SK-N-SH (cell line): ENCODE results near the gene ARPC5L. TPM values are rescaled to one million over a fixed set of nuclear protein-coding genes. Genes with fewer than 3 reads are reported as not detected.

Experiments used
- CTCF ChIA-PET: fragments of 300-600, 350-600 bp; formaldehyde crosslinking; extraction: SDS; loops from one replicate; lab custom pipeline; 2021; lab: Yijun Ruan, JAX
- POLR2A ChIA-PET: fragments of 350-600 bp; sonication (Branson Sonifier 250); formaldehyde crosslinking; extraction: SDS; loops from one replicate; lab custom pipeline; 2020; ENCODE audit warnings: antibody characterized with exemption, inconsistent platforms; lab: Yijun Ruan, JAX
- DNase-seq: peaks from one replicate; pipeline ENCODE4 v3.0.0; 2012
- H2AFZ ChIP-seq: fragments of 200-600 bp; sonication (generic); 2 replicates; pipeline ENCODE4 v1.8.1; 2016; ENCODE audit warnings: antibody characterized with exemption, mild to moderate bottlenecking, low read depth
- H3F3A ChIP-seq: fragments of 200-600 bp; sonication (generic); replicated peaks from 2 replicates; pipeline ENCODE3; 2016; ENCODE audit warnings: antibody characterized with exemption, mild to moderate bottlenecking; ENCODE audit not compliant: insufficient read depth
- H3K27ac ChIP-seq, 2 experiments: fragments of 200-500 bp in 1 of 2; fragments of 200-600 bp in 1 of 2; sonication (Bioruptor generic) in 1 of 2; sonication (generic), shearing (Covaris generic) in 1 of 2; 2 replicates each; pipeline versions ENCODE4 v1.5.1 to v1.6.1; 2014 to 2016; ENCODE audit warnings: low read depth in 2 of 2, inconsistent platforms in 1 of 2, low read length in 1 of 2, mild to moderate bottlenecking in 1 of 2, mixed read lengths in 1 of 2
- H3K27me3 ChIP-seq: fragments of 200-600 bp; sonication (generic), shearing (Covaris generic); 2 replicates; pipeline ENCODE4 v1.6.1; 2016; ENCODE audit warnings: mixed run types; ENCODE audit not compliant: insufficient read depth
- H3K36me3 ChIP-seq, 2 experiments: fragments of 200-500 bp in 1 of 2; fragments of 200-600 bp in 1 of 2; sonication (Bioruptor generic) in 1 of 2; sonication (generic) in 1 of 2; replicated peaks in 1 of 2; 2 replicates each; pipeline versions ENCODE3 to v1.5.1; 2014 to 2016; ENCODE audit warnings: low read length in 1 of 2, mild to moderate bottlenecking in 1 of 2; ENCODE audit not compliant: insufficient read depth in 2 of 2, control insufficient read depth in 1 of 2
- H3K4me1 ChIP-seq, 2 experiments: fragments of 200-500 bp in 1 of 2; fragments of 200-600 bp in 1 of 2; sonication (Bioruptor generic) in 1 of 2; sonication (generic), shearing (Covaris generic) in 1 of 2; 2 replicates each; pipeline versions ENCODE4 v1.5.1 to v1.6.1; 2014 to 2016; ENCODE audit warnings: low read depth in 1 of 2, low read length in 1 of 2, mixed run types in 1 of 2; ENCODE audit not compliant: insufficient read depth in 2 of 2, control insufficient read depth in 1 of 2
- H3K4me2 ChIP-seq: fragments of 200-600 bp; sonication (generic), shearing (Covaris generic); 2 replicates; pipeline ENCODE4 v1.6.1; 2017; ENCODE audit warnings: mixed run types
- H3K4me3 ChIP-seq, 2 experiments: fragments of 200-500 bp in 1 of 2; fragments of 200-600 bp in 1 of 2; sonication (Bioruptor generic) in 1 of 2; sonication (generic), shearing (Covaris generic) in 1 of 2; 2 replicates each; pipeline versions ENCODE4 v1.5.1 to v1.8.1; 2014 to 2016; ENCODE audit warnings: low read depth in 2 of 2, inconsistent platforms in 1 of 2, low read length in 1 of 2, mild to moderate bottlenecking in 1 of 2, mixed read lengths in 1 of 2, moderate library complexity in 1 of 2
- H3K79me2 ChIP-seq: fragments of 200-600 bp; sonication (generic); 2 replicates; pipeline ENCODE4 v1.8.1; 2017; ENCODE audit warnings: mild to moderate bottlenecking; ENCODE audit not compliant: insufficient read depth
- H3K9ac ChIP-seq: fragments of 200-600 bp; sonication (generic); 2 replicates; pipeline ENCODE4 v1.6.1; 2017; ENCODE audit warnings: mixed run types
- H3K9me2 ChIP-seq: fragments of 200-600 bp; sonication (generic); 2 replicates; pipeline ENCODE4 v1.6.1; 2017; ENCODE audit warnings: mixed run types
- H3K9me3 ChIP-seq: fragments of 200-600 bp; sonication (generic); 2 replicates; pipeline ENCODE4 v1.6.1; 2017; ENCODE audit warnings: mixed run types, mild to moderate bottlenecking, moderate library complexity
- H4K20me1 ChIP-seq: fragments of 200-600 bp; sonication (generic); 2 replicates; pipeline ENCODE4 v1.6.1; 2017; ENCODE audit warnings: mild to moderate bottlenecking, mixed run types; ENCODE audit not compliant: insufficient read depth
- ELF1 ChIP-seq: IDR thresholded peaks from 2 replicates; pipeline ENCODE4 v1.4.0; 2012
- EP300 ChIP-seq, 2 experiments: IDR thresholded peaks; 2 replicates each; pipeline versions ENCODE4 v1.4.0 to v1.6.1; 2012; ENCODE audit warnings: borderline replicate concordance in 1 of 2, low read depth in 1 of 2, low read length in 1 of 2
- EZH2phosphoT487 ChIP-seq: fragments of 200-600 bp; sonication (generic); IDR thresholded peaks from 2 replicates; pipeline ENCODE4 v1.6.1; 2017; ENCODE audit warnings: low read depth, mixed run types, mild to moderate bottlenecking, antibody characterized with exemption, moderate library complexity, borderline replicate concordance
- FOSL2 ChIP-seq: IDR thresholded peaks from 2 replicates; pipeline ENCODE4 v1.4.0; 2012; ENCODE audit warnings: low read depth, mild to moderate bottlenecking, moderate library complexity, borderline replicate concordance
- FOXJ3 ChIP-seq: sonication (generic); formaldehyde crosslinking; IDR thresholded peaks from 2 replicates; pipeline ENCODE4 v1.5.1; 2020; ENCODE audit warnings: mild to moderate bottlenecking, missing genetic modification reagents
- FOXM1 ChIP-seq: IDR thresholded peaks from 2 replicates; pipeline ENCODE4 v1.4.0; 2012; ENCODE audit warnings: low read depth, mild to moderate bottlenecking
- GABPA ChIP-seq: IDR thresholded peaks from 2 replicates; pipeline ENCODE4 v1.4.0; 2012; ENCODE audit warnings: low read depth, mild to moderate bottlenecking
- JUND ChIP-seq: IDR thresholded peaks from 2 replicates; pipeline ENCODE4 v1.4.0; 2012
- MXI1 ChIP-seq: IDR thresholded peaks from 2 replicates; pipeline ENCODE4 v1.6.1; 2012; ENCODE audit warnings: mild to moderate bottlenecking, low read depth, low read length, improper control_type of control experiment
- NFIC ChIP-seq: IDR thresholded peaks from 2 replicates; pipeline ENCODE4 v1.4.0; 2012; ENCODE audit warnings: borderline replicate concordance
- NRF1 ChIP-seq: IDR thresholded peaks from 2 replicates; pipeline ENCODE4 v1.6.1; 2012; ENCODE audit warnings: low read depth, mild to moderate bottlenecking, low read length
- PBX3 ChIP-seq: IDR thresholded peaks from 2 replicates; pipeline ENCODE4; 2012
- POLR2AphosphoS5 ChIP-seq: IDR thresholded peaks from 2 replicates; pipeline ENCODE4 v1.6.1; 2012; ENCODE audit warnings: low read depth, low read length
- RAD21 ChIP-seq: IDR thresholded peaks from 2 replicates; pipeline ENCODE4 v1.6.1; 2012; ENCODE audit warnings: mild to moderate bottlenecking, low read length
- RCOR1 ChIP-seq: fragments of 150-350 bp; IDR thresholded peaks from 2 replicates; pipeline ENCODE4 v1.6.1; 2017; ENCODE audit warnings: antibody characterized with exemption, low read length
- REST ChIP-seq: IDR thresholded peaks from 2 replicates; pipeline ENCODE4 v1.6.1; 2012; ENCODE audit warnings: mild to moderate bottlenecking, low read depth, low read length, moderate library complexity
- RFX5 ChIP-seq: IDR thresholded peaks from 2 replicates; pipeline ENCODE4 v1.6.1; 2012; ENCODE audit warnings: mild to moderate bottlenecking, improper control_type of control experiment, low read length
- RXRA ChIP-seq: IDR thresholded peaks from 2 replicates; pipeline ENCODE4 v1.4.0; 2012; ENCODE audit warnings: low read depth, mild to moderate bottlenecking, borderline replicate concordance
- SIN3A ChIP-seq: IDR thresholded peaks from 2 replicates; pipeline ENCODE4 v1.6.1; 2012; ENCODE audit warnings: low read depth, mild to moderate bottlenecking, low read length, moderate library complexity, borderline replicate concordance
- TCF12 ChIP-seq: IDR thresholded peaks from 2 replicates; pipeline ENCODE4 v1.4.0; 2012
- TEAD4 ChIP-seq: IDR thresholded peaks from 2 replicates; pipeline ENCODE4 v1.4.0; 2012; ENCODE audit warnings: mild to moderate bottlenecking, borderline replicate concordance; ENCODE audit not compliant: insufficient read depth
- USF1 ChIP-seq: IDR thresholded peaks from 2 replicates; pipeline ENCODE4 v1.4.0; 2012; ENCODE audit warnings: low read depth, borderline replicate concordance
- YY1 ChIP-seq: IDR thresholded peaks from 2 replicates; pipeline ENCODE4 v1.4.0; 2012; ENCODE audit warnings: low read depth, mild to moderate bottlenecking
- WGBS: methylation state at CpG from one replicate; pipeline ENCODE4 v1.1.6; 2017; ENCODE audit warnings: low lambda C conversion rate; 5-methylcytosine and 5-hydroxymethylcytosine counted together
- polyA plus RNA-seq, 3 experiments: library from polyadenylated mRNA; depleted of rRNA; stranded (reverse); fragments of >200 nt; gene quantifications; 2 replicates each; pipeline ENCODE4 v1.2.3, GENCODE V29; 2012
- TF ChIP-seq, protein P1 (sequence below): IDR thresholded peaks from 2 replicates; pipeline ENCODE4 v1.4.0; 2012; ENCODE audit warnings: low read depth
- TF ChIP-seq, protein P2 (sequence below): fragments of 150-350 bp; IDR thresholded peaks from 2 replicates; pipeline ENCODE4 v1.6.1; 2017; ENCODE audit warnings: antibody characterized with exemption, low read length, low read depth, borderline replicate concordance
- TF ChIP-seq, protein P3 (sequence below): fragments of 200-600 bp; sonication (generic); IDR thresholded peaks from 2 replicates; pipeline ENCODE4 v1.6.1; 2017; ENCODE audit warnings: antibody characterized with exemption, mild to moderate bottlenecking, moderate library complexity

ARPC5L gene
- polyA plus RNA-seq, 1 of the 3 experiments (the other 2 are of a cell fraction): 73.1 TPM

- Histone ChIP-seq H3K27ac (peak overlapping the region in 1 of 2 experiments; percentile 72; a peak in 2 of 4 replicates), H3K27me3 (no peaks in the 10 kb centered on the region), H2AFZ (no peak overlapping the region), H3K79me2 (no peaks in the 10 kb centered on the region), H3K9me3 (no peaks in the 10 kb centered on the region), H3K9ac (peak overlapping the region; percentile 6; the same call in 1 of the 2 replicates), H3K4me1 (peaks cover 0 to 25% of the 10 kb centered on the region in 2 experiments; a peak in 3 of 4 replicates), H4K20me1 (no peaks in the 10 kb centered on the region), H3F3A (peaks cover 24% of the 10 kb centered on the region), H3K4me2 (peak overlapping the region; percentile 55; the same call in 1 of the 2 replicates), H3K9me2 (no peaks in the 10 kb centered on the region), H3K36me3 (no peaks in the 10 kb centered on the region), H3K4me3 (no peak overlapping the region)
- DNase-seq: peak; percentile 51
- 28% methylated on average over 6 of the region's 6 CpGs for WGBS
- POLR2A ChIA-PET: no interaction called here
- CTCF ChIA-PET: interaction anchor here (0.9 to 3.3 kb wide), 5 partner anchors 35 to 41 kb away, joined by 3 to 22 read pairs (median 9); partner anchors contain the start of genes NR6A1, OLFML2A and WDR38
- TF ChIP-seq YY1 (no peak), POLR2AphosphoS5 (peak; percentile 44; the same call in 1 of the 2 replicates), GABPA (no peak), JUND (peak; percentile 89), EP300 (IDR thresholded peaks at IDR 0.05; ENCODE audit: borderline replicate concordance in 1 of 2, low read depth in 1 of 2, low read length in 1 of 2) (peak in 1 of 2 experiments; percentile 82; a peak in 2 of 4 replicates), TCF12 (peak; percentile 92), RAD21 (no peak), USF1 (no peak), SIN3A (no peak), NFIC (peak; percentile 88), NRF1 (no peak), RCOR1 (no peak), FOXJ3 (CRISPR knock-in tag) (no peak), REST (0 out of 2 replicates have a peak, but pooled peaks have one; percentile 41), FOSL2 (peak; percentile 97), RXRA (peak; percentile 61; the same call in 1 of the 2 replicates), PBX3 (peak; percentile 74), ELF1 (no peak), MXI1 (no peak), FOXM1 (no peak), EZH2phosphoT487 (no peak), RFX5 (no peak), TEAD4 (peak; percentile 69)
- TF ChIP-seq, protein P1, sequence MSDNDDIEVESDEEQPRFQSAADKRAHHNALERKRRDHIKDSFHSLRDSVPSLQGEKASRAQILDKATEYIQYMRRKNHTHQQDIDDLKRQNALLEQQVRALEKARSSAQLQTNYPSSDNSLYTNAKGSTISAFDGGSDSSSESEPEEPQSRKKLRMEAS: peak; percentile 49
- TF ChIP-seq, protein P2, sequence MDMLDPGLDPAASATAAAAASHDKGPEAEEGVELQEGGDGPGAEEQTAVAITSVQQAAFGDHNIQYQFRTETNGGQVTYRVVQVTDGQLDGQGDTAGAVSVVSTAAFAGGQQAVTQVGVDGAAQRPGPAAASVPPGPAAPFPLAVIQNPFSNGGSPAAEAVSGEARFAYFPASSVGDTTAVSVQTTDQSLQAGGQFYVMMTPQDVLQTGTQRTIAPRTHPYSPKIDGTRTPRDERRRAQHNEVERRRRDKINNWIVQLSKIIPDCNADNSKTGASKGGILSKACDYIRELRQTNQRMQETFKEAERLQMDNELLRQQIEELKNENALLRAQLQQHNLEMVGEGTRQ: no peak
- TF ChIP-seq, protein P3, sequence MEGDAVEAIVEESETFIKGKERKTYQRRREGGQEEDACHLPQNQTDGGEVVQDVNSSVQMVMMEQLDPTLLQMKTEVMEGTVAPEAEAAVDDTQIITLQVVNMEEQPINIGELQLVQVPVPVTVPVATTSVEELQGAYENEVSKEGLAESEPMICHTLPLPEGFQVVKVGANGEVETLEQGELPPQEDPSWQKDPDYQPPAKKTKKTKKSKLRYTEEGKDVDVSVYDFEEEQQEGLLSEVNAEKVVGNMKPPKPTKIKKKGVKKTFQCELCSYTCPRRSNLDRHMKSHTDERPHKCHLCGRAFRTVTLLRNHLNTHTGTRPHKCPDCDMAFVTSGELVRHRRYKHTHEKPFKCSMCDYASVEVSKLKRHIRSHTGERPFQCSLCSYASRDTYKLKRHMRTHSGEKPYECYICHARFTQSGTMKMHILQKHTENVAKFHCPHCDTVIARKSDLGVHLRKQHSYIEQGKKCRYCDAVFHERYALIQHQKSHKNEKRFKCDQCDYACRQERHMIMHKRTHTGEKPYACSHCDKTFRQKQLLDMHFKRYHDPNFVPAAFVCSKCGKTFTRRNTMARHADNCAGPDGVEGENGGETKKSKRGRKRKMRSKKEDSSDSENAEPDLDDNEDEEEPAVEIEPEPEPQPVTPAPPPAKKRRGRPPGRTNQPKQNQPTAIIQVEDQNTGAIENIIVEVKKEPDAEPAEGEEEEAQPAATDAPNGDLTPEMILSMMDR: 0 out of 2 replicates have a peak, but pooled peaks have one; percentile 13
Observed at GRCh38 chr9:124812441-124812876, 49.5 kb upstream of the ARPC5L start.
